Stomach (tissue), 9 donors: ENCODE results near the gene HSH2D. TPM values are rescaled to one million over a fixed set of nuclear protein-coding genes. Genes with fewer than 3 reads are reported as not detected.

Experiments
- DNase-seq, 2 donors: peaks; one replicate each; pipeline versions ENCODE4 v3.0.0 to v3.0.0-alpha.2; 2013 to 2019
- H3K27ac ChIP-seq, 5 donors: fragments of 200-600 bp in 4 of 5; sonication (generic) in 4 of 5; one replicate each; pipeline ENCODE4 v1.5.1; 2013 to 2019; ENCODE audit warnings: mild to moderate bottlenecking in 1 of 5, moderate library complexity in 1 of 5
- H3K27me3 ChIP-seq, 3 donors: fragments of 200-600 bp; sonication (generic); one replicate each; pipeline ENCODE4 v1.5.1; 2017 to 2019; ENCODE audit warnings: mixed run types in 1 of 3
- H3K36me3 ChIP-seq, 4 donors: fragments of 200-600 bp; sonication (generic); 1 replicate in 3 of 4; 2 replicates in 1 of 4; pipeline ENCODE4 v1.5.1; 2016 to 2019
- H3K4me1 ChIP-seq, 4 donors: fragments of 200-600 bp; sonication (generic); one replicate each; pipeline ENCODE4 v1.5.1; 2016 to 2019
- H3K4me3 ChIP-seq, 4 donors: fragments of 200-600 bp; sonication (generic) in 3 of 4; one replicate each; pipeline ENCODE4 v1.5.1; 2016 to 2019; ENCODE audit warnings: mild to moderate bottlenecking in 1 of 4
- H3K9me3 ChIP-seq, 4 donors: fragments of 200-600 bp; sonication (generic); one replicate each; pipeline ENCODE4 v1.5.1; 2016 to 2019
- CTCF ChIP-seq, 7 experiments: fragments of 450-650 bp in 4 of 7; fragments of 200-600 bp in 3 of 7; sonication (generic) in 3 of 7; IDR thresholded peaks; one replicate each; pipeline ENCODE4 v1.5.1; 2016 to 2019; ENCODE audit warnings: antibody characterized with exemption in 7 of 7, control low read depth in 2 of 7, mild to moderate bottlenecking in 1 of 7
- EP300 ChIP-seq: sonication (generic); formaldehyde crosslinking; IDR thresholded peaks from one replicate; pipeline ENCODE4 v1.6.1; 2017; ENCODE audit warnings: antibody characterized with exemption
- POLR2A ChIP-seq, 4 donors: fragments of 450-650 bp; IDR thresholded peaks; one replicate each; pipeline ENCODE4 v1.6.1; 2016; ENCODE audit warnings: antibody characterized with exemption in 4 of 4, control low read depth in 2 of 4, mild to moderate bottlenecking in 1 of 4, moderate library complexity in 1 of 4
- POLR2AphosphoS5 ChIP-seq, 3 donors: sonication (generic); formaldehyde crosslinking; IDR thresholded peaks; one replicate each; pipeline ENCODE4 v1.6.1; 2016; ENCODE audit warnings: antibody characterized with exemption in 3 of 3
- WGBS, 5 donors: extraction: QIAGEN DNeasy Blood & Tissue Kit in 3 of 5; methylation state at CpG; one replicate each; pipeline versions ENCODE4 v1.1.5 to v1.1.7; 2013 to 2018; 5-methylcytosine and 5-hydroxymethylcytosine counted together
- intact Hi-C: fragments of 100-400 bp; cut with DNase I; formaldehyde crosslinking; loops from one replicate; pipeline ENCODE4 v1.15.1; 2023; ENCODE audit warnings: low total_unique reads
- polyA plus RNA-seq, 3 donors: library from polyadenylated mRNA; stranded (reverse); fragments of 200-250 nt; gene quantifications; one replicate each; pipeline ENCODE4 v1.2.3, GENCODE V29; 2013
- total RNA-seq, 5 donors: library from RNA; depleted of rRNA; stranded (reverse); fragments of >200 nt; gene quantifications; one replicate each; pipeline versions ENCODE4 v1.1.0 to v1.2.3, GENCODE V29; 2014 to 2016
- donor health status: healthy with polysubstance abuse.
- donor health status: Bipolar disorder and iron deficiency.
- donor health status: healthy.

HSH2D gene
- total and polyA plus RNA-seq, 8 donors: 6.2 to 24.5 (median 9.4) TPM

- Histone ChIP-seq H3K27ac (peak overlapping the region in 4 of 5 donors; percentile 16 to 87 (median 86)), H3K36me3 (peaks cover 35 to 55% (median 47%) of the 10 kb centered on the region in 4 donors), H3K4me3 (no peak overlapping the region), H3K9me3 (no peaks in the 10 kb centered on the region), H3K27me3 (no peaks in the 10 kb centered on the region), H3K4me1 (peaks cover 24 to 72% (median 54%) of the 10 kb centered on the region in 4 donors)
- WGBS, 5 donors: 77 to 84% (median 80%) methylated on average over 19 to 20 of the region's 20 CpGs
- intact Hi-C loops: no loop called here
- TF ChIP-seq CTCF (IDR thresholded peaks at IDR 0.05): no peak
- peak in 1 of 3 donors; percentile 11 for TF ChIP-seq POLR2AphosphoS5 (IDR thresholded peaks at IDR 0.05)
- DNase-seq: peak in 1 of 2 donors; percentile 64
Measured at GRCh38 chr19:16200038-16201010, 56.8 kb downstream of the HSH2D start.

GRCh38 chr19:16201011-16201391, 57.5 kb downstream of the HSH2D start:
- DNase-seq: no peak
- H3K4me3 ChIP-seq: no peak overlapping the region
- H3K36me3 ChIP-seq: peaks cover 41 to 61% (median 54%) of the 10 kb centered on the region in 4 donors
- no peak for TF ChIP-seq EP300
- TF ChIP-seq POLR2AphosphoS5 (IDR thresholded peaks at IDR 0.05): no peak
- TF ChIP-seq POLR2A (IDR thresholded peaks at IDR 0.05): no peak
- TF ChIP-seq CTCF (IDR thresholded peaks at IDR 0.05): no peak
- no peaks in the 10 kb centered on the region for H3K27me3 ChIP-seq
- H3K9me3 ChIP-seq: no peaks in the 10 kb centered on the region
- H3K27ac ChIP-seq: no peak overlapping the region
- WGBS, 5 donors: 83 to 94% (median 91%) methylated on average over 4 of the region's 4 CpGs
- peaks cover 24 to 72% (median 57%) of the 10 kb centered on the region in 4 donors for H3K4me1 ChIP-seq
- intact Hi-C loops: no loop called here

GRCh38 chr19:16202320-16203255, 59.1 kb downstream of the HSH2D start:
- Histone ChIP-seq H3K4me1 (peaks cover 16 to 57% (median 44%) of the 10 kb centered on the region in 4 donors), H3K9me3 (no peaks in the 10 kb centered on the region), H3K4me3 (no peak overlapping the region), H3K27ac (no peak overlapping the region), H3K27me3 (no peaks in the 10 kb centered on the region), H3K36me3 (peaks cover 51 to 77% (median 70%) of the 10 kb centered on the region in 4 donors)
- intact Hi-C loops: no loop called here
- 75 to 81% (median 78%) methylated on average over 21 to 22 of the region's 22 CpGs for WGBS, 5 donors
- no peak for TF ChIP-seq EP300
- peak in 1 of 2 donors; percentile 12 for DNase-seq

GRCh38 chr19:16203256-16204004, 59.9 kb downstream of the HSH2D start:
- intact Hi-C loops: no loop called here
- peaks cover 15 to 53% (median 39%) of the 10 kb centered on the region in 4 donors for H3K4me1 ChIP-seq
- WGBS, 5 donors: 90 to 94% (median 92%) methylated on average over 14 to 19 of the region's 19 CpGs

GRCh38 chr19:16204005-16204294, 60.5 kb downstream of the HSH2D start:
- Histone ChIP-seq H3K4me3 (no peak overlapping the region), H3K9me3 (no peaks in the 10 kb centered on the region), H3K27ac (no peak overlapping the region), H3K4me1 (peaks cover 10 to 48% (median 34%) of the 10 kb centered on the region in 4 donors), H3K27me3 (no peaks in the 10 kb centered on the region), H3K36me3 (peaks cover 64 to 91% (median 84%) of the 10 kb centered on the region in 4 donors)
- intact Hi-C loops: no loop called here
- no peak for DNase-seq
- WGBS, 5 donors: 83 to 91% (median 89%) methylated on average over 5 of the region's 5 CpGs
- TF ChIP-seq POLR2AphosphoS5 (IDR thresholded peaks at IDR 0.05) (no peak), EP300 (no peak), POLR2A (IDR thresholded peaks at IDR 0.05) (no peak), CTCF (IDR thresholded peaks at IDR 0.05) (no peak)

More at GRCh38 chr19:16203256-16204004, 59.9 kb downstream of the HSH2D start:
- H3K9me3 ChIP-seq: no peaks in the 10 kb centered on the region
- H3K27ac ChIP-seq: no peak overlapping the region
- no peak for TF ChIP-seq EP300
- no peaks in the 10 kb centered on the region for H3K27me3 ChIP-seq
- H3K4me3 ChIP-seq: no peak overlapping the region
- DNase-seq: peak in 1 of 2 donors; percentile 4
- peaks cover 59 to 86% (median 78%) of the 10 kb centered on the region in 4 donors for H3K36me3 ChIP-seq
